Memory B cell (primary cell): Measurements from ENCODE around the gene ATP6V1C2.
A peak's percentile ranks its signal among the peaks of the same experiment; 100 is the strongest.

Source experiments
- ATAC-seq: fragments of 150-1000 bp; cut with Tn5 transposase; 2 replicates; pipeline ENCODE4 v1.10.0; 2021; ENCODE audit warnings: low read depth, mild to moderate bottlenecking, moderate library complexity
- DNase-seq, 2 donors: peaks; one replicate each; pipeline ENCODE4 v3.0.0; 2022; ENCODE audit warnings: low spot score in 2 of 2
- H3K27ac Mint-ChIP-seq: one replicate; pipeline ENCODE4 v1.8.0; 2022; ENCODE audit warnings: mild to moderate bottlenecking, moderate library complexity, mixed read lengths
- H3K27me3 Mint-ChIP-seq: one replicate; pipeline ENCODE4 v1.8.0; 2022; ENCODE audit warnings: mixed read lengths
- H3K36me3 Mint-ChIP-seq: one replicate; pipeline ENCODE4 v1.8.0; 2022; ENCODE audit warnings: mild to moderate bottlenecking, mixed read lengths
- H3K4me1 Mint-ChIP-seq: one replicate; pipeline ENCODE4 v1.8.0; 2022; ENCODE audit warnings: mixed read lengths
- H3K4me3 Mint-ChIP-seq: one replicate; pipeline ENCODE4 v1.8.0; 2022; ENCODE audit warnings: mild to moderate bottlenecking, moderate library complexity, mixed read lengths
- H3K9me3 Mint-ChIP-seq: one replicate; pipeline ENCODE4 v1.8.0; 2022; ENCODE audit warnings: mixed read lengths

The ATP6V1C2 gene

GRCh38 chr2:10712185-10712809, 9.1 kb upstream of the ATP6V1C2 start:
- no peak overlapping the region for H3K4me3 Mint-ChIP-seq
- DNase-seq (no peak), ATAC-seq (no peak)
- no peak overlapping the region for H3K27ac Mint-ChIP-seq
- no peaks in the 10 kb centered on the region for H3K9me3 Mint-ChIP-seq
- no peaks in the 10 kb centered on the region for H3K36me3 Mint-ChIP-seq
- H3K4me1 Mint-ChIP-seq = peaks cover 8% of the 10 kb centered on the region
- peaks cover 29% of the 10 kb centered on the region for H3K27me3 Mint-ChIP-seq

DNA sequence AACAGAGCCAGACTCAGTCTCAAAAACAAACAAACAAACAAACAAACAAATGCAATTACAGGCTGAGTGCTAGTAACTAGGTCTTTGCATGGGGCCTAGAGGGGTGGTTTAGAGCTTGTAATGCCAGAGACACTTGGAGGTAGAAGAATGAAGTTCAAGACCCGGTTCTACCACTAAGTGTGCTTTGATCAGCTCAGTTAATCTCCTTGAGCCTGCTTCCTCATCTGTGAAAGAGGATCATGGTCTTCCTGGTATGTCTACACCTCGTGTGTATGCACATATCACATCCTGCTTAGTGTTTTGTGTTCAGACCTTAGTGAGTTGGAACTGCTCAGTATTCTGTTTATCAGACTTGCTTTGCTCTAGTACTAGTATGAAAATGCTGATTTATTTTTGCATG, 4.8 kb upstream of the ATP6V1C2 start:
- Mint-ChIP-seq H3K4me1 (peaks cover 13% of the 10 kb centered on the region), H3K36me3 (no peaks in the 10 kb centered on the region), H3K27me3 (peaks cover 16% of the 10 kb centered on the region), H3K9me3 (no peaks in the 10 kb centered on the region), H3K4me3 (no peak overlapping the region), H3K27ac (no peak overlapping the region)
- DNase-seq = no peak
- no peak for ATAC-seq

- Mint-ChIP-seq H3K4me1 (peaks cover 12% of the 10 kb centered on the region), H3K9me3 (no peaks in the 10 kb centered on the region), H3K27me3 (peaks cover 15% of the 10 kb centered on the region), H3K27ac (no peak overlapping the region), H3K36me3 (no peaks in the 10 kb centered on the region), H3K4me3 (no peak overlapping the region)
- no peak for ATAC-seq
- DNase-seq = no peak
Measured at GRCh38 chr2:10717628-10718027, 3.8 kb upstream of the ATP6V1C2 start.

- peak overlapping the region; percentile 75 for H3K4me3 Mint-ChIP-seq
- H3K36me3 Mint-ChIP-seq = no peaks in the 10 kb centered on the region
- peaks cover 23% of the 10 kb centered on the region for H3K27me3 Mint-ChIP-seq
- DNase-seq (no peak), ATAC-seq (no peak)
- no peaks in the 10 kb centered on the region for H3K9me3 Mint-ChIP-seq
- H3K27ac Mint-ChIP-seq = peak overlapping the region; percentile 58
- H3K4me1 Mint-ChIP-seq = peaks cover 16% of the 10 kb centered on the region
Measured at GRCh38 chr2:10720306-10720705, 1.1 kb upstream of the ATP6V1C2 start.

GRCh38 chr2:10720947-10721395, 459 bp upstream of the ATP6V1C2 start:
- Mint-ChIP-seq H3K4me1 (peaks cover 16% of the 10 kb centered on the region), H3K4me3 (peak overlapping the region; percentile 75), H3K36me3 (no peaks in the 10 kb centered on the region), H3K27me3 (peaks cover 23% of the 10 kb centered on the region), H3K9me3 (no peaks in the 10 kb centered on the region), H3K27ac (peak overlapping the region; percentile 58)
- ATAC-seq = peak; percentile 78
- peak in 1 of 2 donors; percentile 11 for DNase-seq

DNA sequence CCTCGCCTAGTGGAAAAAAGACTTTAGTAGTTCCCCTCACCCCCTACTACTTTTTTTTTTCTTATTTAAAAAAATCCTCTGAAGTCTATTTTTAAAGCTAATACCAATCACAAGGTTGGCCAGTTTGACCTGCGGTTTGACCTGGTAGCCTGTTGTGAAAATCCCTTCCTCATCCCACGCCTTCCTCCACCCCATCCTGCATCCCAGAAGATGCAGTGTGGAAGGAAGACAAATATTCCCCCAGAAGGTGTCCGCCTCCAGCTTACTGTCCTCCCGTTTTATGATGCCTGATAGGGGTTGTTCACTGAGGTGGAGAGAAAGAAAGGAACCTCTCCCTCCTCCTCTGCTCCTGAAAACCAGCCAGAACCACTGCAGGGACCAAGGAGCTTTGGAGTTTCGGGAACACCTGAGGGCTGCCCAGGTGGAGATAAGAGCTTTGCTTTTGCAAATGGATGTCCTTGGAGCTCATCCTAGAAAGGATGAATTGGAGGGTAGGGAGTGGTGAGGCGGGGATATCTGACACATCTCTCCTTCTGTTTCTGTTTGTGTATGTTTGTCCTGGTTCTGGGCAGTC, 909 bp downstream of the ATP6V1C2 start:
- no peak for ATAC-seq
- Mint-ChIP-seq H3K9me3 (no peaks in the 10 kb centered on the region), H3K27ac (no peak overlapping the region), H3K4me3 (peak overlapping the region; percentile 78), H3K36me3 (no peaks in the 10 kb centered on the region), H3K4me1 (peaks cover 13% of the 10 kb centered on the region), H3K27me3 (peaks cover 18% of the 10 kb centered on the region)
- no peak for DNase-seq

DNA sequence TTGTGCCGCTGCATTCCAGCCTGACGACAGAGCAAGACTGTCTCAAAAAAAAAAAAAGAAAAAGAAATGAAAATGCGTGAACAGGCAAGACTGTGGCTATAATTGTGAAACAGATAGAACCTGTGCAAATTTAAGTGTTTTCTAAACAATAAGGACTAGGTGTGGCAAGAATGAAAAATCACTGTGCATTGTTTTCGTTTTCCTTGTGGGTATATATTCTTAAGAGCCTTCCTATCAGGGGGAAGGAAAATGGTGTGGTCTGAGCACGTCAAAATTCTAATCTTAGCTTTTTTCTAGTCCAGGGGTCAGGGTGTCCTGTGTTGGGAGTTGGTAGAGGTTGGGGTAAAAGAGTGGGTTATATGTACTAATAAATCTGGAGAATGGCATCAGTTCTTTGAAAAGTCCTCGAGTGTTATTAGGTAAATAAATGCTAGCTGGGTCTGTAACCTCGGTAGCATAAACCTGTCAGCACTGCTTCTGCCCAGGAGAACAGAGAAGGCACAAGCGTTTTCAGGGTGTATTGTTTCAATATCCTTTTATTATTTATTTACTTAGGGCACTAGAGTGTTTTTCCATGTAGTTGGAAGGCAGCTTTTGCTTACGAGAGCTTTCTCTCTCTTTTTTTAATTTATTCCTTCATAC, 11.6 kb downstream of the ATP6V1C2 start:
- no peak for DNase-seq
- Mint-ChIP-seq H3K27me3 (no peaks in the 10 kb centered on the region), H3K9me3 (no peaks in the 10 kb centered on the region), H3K4me1 (no peaks in the 10 kb centered on the region), H3K36me3 (no peaks in the 10 kb centered on the region), H3K4me3 (no peak overlapping the region), H3K27ac (no peak overlapping the region)
- ATAC-seq = no peak

DNA sequence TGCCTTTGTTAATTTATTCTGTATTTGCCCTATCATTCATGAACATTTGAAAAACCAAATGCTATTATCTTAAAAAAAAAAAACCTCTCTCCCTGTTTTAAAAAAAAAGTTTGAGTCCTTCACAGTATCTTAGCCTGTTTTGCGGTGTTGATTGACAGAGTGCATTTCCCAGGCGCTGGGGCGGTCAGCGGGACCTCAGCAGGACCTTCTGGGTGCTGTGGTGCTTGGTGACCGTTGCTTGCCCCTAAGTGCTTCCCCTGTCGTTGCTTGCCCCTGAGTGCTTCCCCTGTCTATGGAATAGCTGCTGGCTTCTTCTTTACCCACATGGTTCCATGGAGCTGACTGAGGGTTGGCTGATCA, 12.1 kb downstream of the ATP6V1C2 start:
- Mint-ChIP-seq H3K27ac (no peak overlapping the region), H3K36me3 (no peaks in the 10 kb centered on the region), H3K4me3 (no peak overlapping the region), H3K9me3 (no peaks in the 10 kb centered on the region), H3K27me3 (no peaks in the 10 kb centered on the region), H3K4me1 (no peaks in the 10 kb centered on the region)
- no peak for DNase-seq
- no peak for ATAC-seq

- Mint-ChIP-seq H3K4me3 (no peak overlapping the region), H3K27me3 (no peaks in the 10 kb centered on the region), H3K9me3 (no peaks in the 10 kb centered on the region), H3K27ac (no peak overlapping the region), H3K4me1 (no peaks in the 10 kb centered on the region), H3K36me3 (no peaks in the 10 kb centered on the region)
- DNase-seq = no peak
- ATAC-seq = no peak
Measured at GRCh38 chr2:10733980-10734379, 12.6 kb downstream of the ATP6V1C2 start.

- Mint-ChIP-seq H3K27me3 (no peaks in the 10 kb centered on the region), H3K9me3 (no peaks in the 10 kb centered on the region), H3K4me1 (no peaks in the 10 kb centered on the region), H3K27ac (no peak overlapping the region), H3K4me3 (no peak overlapping the region), H3K36me3 (no peaks in the 10 kb centered on the region)
- ATAC-seq (no peak), DNase-seq (no peak)
Measured at GRCh38 chr2:10738192-10738591, 16.8 kb downstream of the ATP6V1C2 start.

- no peak for DNase-seq
- H3K4me1 Mint-ChIP-seq = peaks cover 2% of the 10 kb centered on the region
- H3K4me3 Mint-ChIP-seq = no peak overlapping the region
- H3K27me3 Mint-ChIP-seq = no peaks in the 10 kb centered on the region
- ATAC-seq = no peak
- H3K9me3 Mint-ChIP-seq = no peaks in the 10 kb centered on the region
- H3K27ac Mint-ChIP-seq = no peak overlapping the region
- H3K36me3 Mint-ChIP-seq = no peaks in the 10 kb centered on the region
Measured at GRCh38 chr2:10740226-10740625, 18.8 kb downstream of the ATP6V1C2 start.

GRCh38 chr2:10741139-10741538, 19.7 kb downstream of the ATP6V1C2 start:
- DNase-seq (no peak), ATAC-seq (no peak)
- H3K27me3 Mint-ChIP-seq = no peaks in the 10 kb centered on the region
- H3K9me3 Mint-ChIP-seq = no peaks in the 10 kb centered on the region
- H3K36me3 Mint-ChIP-seq = no peaks in the 10 kb centered on the region
- H3K4me3 Mint-ChIP-seq = no peak overlapping the region
- peak overlapping the region; percentile 61 for H3K27ac Mint-ChIP-seq
- H3K4me1 Mint-ChIP-seq = peaks cover 9% of the 10 kb centered on the region

GRCh38 chr2:10742666-10743065, 21.2 kb downstream of the ATP6V1C2 start:
- H3K4me3 Mint-ChIP-seq = no peak overlapping the region
- no peaks in the 10 kb centered on the region for H3K36me3 Mint-ChIP-seq
- H3K9me3 Mint-ChIP-seq = no peaks in the 10 kb centered on the region
- H3K4me1 Mint-ChIP-seq = peaks cover 11% of the 10 kb centered on the region
- ATAC-seq (no peak), DNase-seq (no peak)
- no peaks in the 10 kb centered on the region for H3K27me3 Mint-ChIP-seq
- H3K27ac Mint-ChIP-seq = peak overlapping the region; percentile 49

DNA sequence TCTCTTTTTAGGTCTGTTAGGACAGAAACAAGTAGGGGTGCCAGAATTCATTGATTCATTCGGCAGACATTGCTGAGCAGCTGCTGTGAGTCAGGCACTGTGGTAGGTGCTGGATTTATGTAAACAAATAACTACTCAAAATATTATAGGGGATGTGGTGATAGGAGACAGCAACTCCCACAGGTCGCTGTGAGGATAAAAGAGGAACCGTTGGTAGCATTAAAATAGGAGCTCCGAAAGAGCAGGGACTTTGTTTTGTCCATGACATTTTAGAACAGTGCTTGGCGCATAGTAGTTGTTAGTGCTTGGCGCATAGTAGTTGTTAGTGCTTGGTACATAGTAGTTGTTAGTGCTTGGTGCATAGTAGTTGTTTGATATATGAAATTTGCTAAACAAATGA, 29.2 kb downstream of the ATP6V1C2 start:
- no peak for DNase-seq
- Mint-ChIP-seq H3K4me3 (no peak overlapping the region), H3K36me3 (no peaks in the 10 kb centered on the region), H3K4me1 (peaks cover 6% of the 10 kb centered on the region), H3K9me3 (no peaks in the 10 kb centered on the region), H3K27ac (no peak overlapping the region), H3K27me3 (no peaks in the 10 kb centered on the region)
- no peak for ATAC-seq

DNA sequence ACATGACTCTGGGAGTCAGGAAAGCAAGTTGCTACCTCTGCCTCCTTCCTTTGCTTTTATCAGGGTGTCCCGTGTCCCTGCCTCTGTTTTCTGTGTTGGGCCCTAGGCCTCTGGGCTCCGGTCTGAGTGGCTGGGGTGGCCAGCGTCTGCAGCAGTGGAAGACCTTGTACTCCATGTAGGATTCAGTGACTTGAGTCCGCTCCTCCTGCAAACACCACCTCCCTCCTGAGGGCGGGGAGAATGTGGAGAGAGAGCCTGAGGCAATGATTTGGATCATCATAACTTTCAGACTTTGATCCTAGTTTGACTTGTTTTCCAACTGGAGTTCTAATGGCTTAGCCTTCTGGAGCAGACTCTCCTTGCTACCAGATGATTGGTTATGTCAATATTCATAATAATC, 30.8 kb downstream of the ATP6V1C2 start:
- H3K4me1 Mint-ChIP-seq = no peaks in the 10 kb centered on the region
- ATAC-seq (no peak), DNase-seq (no peak)
- no peaks in the 10 kb centered on the region for H3K27me3 Mint-ChIP-seq
- H3K36me3 Mint-ChIP-seq = no peaks in the 10 kb centered on the region
- H3K4me3 Mint-ChIP-seq = no peak overlapping the region
- H3K9me3 Mint-ChIP-seq = no peaks in the 10 kb centered on the region
- H3K27ac Mint-ChIP-seq = no peak overlapping the region
